ENCODE measurements around the gene GPR17. TPM values are rescaled to one million over a fixed set of nuclear protein-coding genes. Genes with fewer than 3 reads are reported as not detected.

GPR17 gene
- total RNA-seq, 1 donor from 2014 or later, result 0.48 TPM

DNA sequence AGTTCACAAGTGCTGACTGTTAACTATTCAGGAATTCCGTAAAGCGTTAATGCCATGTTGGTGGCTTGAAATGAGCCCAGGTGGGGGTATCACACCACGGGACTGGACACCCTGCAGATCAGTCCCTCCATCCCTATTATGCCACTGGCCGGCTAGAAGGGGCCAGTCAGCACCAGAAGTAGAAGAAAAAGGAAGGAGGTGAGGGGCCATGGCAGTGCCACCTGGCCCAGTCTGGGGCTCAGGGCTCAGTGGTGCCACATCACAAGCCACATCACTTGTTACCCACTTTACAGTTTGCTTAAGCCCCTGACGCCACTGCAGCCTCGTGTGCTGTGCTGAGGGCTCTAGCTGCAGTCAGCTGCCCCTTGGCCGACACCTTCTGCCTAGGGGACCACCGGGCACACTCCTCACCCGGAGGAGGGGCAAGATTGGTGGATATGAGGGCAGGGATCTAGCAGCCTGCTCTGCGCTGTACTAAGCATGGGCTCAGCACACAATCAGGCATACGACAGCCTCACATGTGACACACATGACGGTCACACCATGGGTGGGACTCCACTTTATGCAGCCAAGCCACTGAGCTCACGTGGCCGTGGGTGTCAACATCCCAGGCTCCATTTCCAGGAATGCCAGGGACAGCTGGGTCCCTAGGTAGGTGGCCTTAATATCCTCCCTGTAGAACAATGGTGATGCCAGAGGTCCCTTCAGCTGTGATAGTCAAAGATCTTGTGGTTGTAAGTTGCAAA is 25.8 kb downstream of the GPR17 start:
- DNase-seq (ENCODE audit: low spot score), result no peak

GRCh38 chr2:127672341-127673224 is 26.6 kb downstream of the GPR17 start:
- DNase-seq (ENCODE audit: low spot score), result no peak

- no peak for DNase-seq (ENCODE audit: low spot score)
These were observed 27.5 kb downstream of the GPR17 start for GRCh38 chr2:127673291-127674069.

- peak; percentile 34 for DNase-seq (ENCODE audit: low spot score)
These were observed 28.6 kb downstream of the GPR17 start for GRCh38 chr2:127674241-127675209.

- peak; percentile 51 for DNase-seq (ENCODE audit: low spot score)
These were observed 29.6 kb downstream of the GPR17 start, which contains the start of gene LIMS2 for GRCh38 chr2:127675331-127676261. Gene LIMS2 (minus strand): TSS chr2:127675530. CDS start chr2:127675024, 506 bp downstream.

GRCh38 chr2:127676906-127677305 is 31.0 kb downstream of the GPR17 start:
- DNase-seq (ENCODE audit: low spot score), result no peak

GRCh38 chr2:127678531-127678930 is 32.6 kb downstream of the GPR17 start:
- DNase-seq (ENCODE audit: low spot score), result no peak

- DNase-seq (ENCODE audit: low spot score), result no peak
These were observed 33.0 kb downstream of the GPR17 start for GRCh38 chr2:127678991-127679390.

DNA sequence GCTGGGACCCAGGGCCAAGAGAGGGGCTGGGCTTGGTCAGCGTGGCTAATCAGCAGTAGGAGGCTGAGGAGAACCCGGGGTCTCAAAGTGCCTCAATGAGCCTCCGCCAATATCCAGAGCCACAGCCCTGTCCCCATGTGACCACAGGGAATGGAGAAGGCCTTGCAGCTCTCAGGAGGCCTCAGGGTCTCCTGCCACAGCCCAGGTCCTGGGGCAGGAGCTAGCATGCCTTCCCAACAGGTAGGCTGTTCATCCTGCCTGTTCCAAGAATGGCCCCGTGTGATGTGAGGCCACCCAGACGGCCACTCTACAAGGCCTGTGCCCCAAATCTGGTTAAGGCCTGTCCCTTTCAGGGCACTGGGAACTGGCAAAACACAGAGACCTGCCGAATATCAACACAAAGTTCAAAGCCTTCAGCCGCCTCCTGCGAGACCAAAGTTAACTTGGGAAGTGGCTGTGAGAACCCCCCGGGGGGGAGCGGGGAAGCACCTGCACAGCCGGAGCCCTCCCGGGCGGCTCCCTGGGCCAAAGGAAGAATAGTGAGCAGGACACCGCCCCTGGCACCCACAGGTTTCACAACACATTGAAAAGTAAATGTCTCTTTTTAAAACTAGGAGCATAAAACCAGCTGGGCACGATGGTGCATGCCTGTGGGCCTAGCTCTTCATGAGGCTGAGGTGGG is 33.9 kb downstream of the GPR17 start:
- DNase-seq (ENCODE audit: low spot score), result no peak

- DNase-seq (ENCODE audit: low spot score), result no peak
These were observed 34.8 kb downstream of the GPR17 start for GRCh38 chr2:127680706-127681287.

- DNase-seq (ENCODE audit: low spot score), result no peak
These were observed 35.4 kb downstream of the GPR17 start for GRCh38 chr2:127681288-127681804.

GRCh38 chr2:127681976-127682857 is 36.3 kb downstream of the GPR17 start:
- DNase-seq (ENCODE audit: low spot score), result peak; percentile 84

DNA sequence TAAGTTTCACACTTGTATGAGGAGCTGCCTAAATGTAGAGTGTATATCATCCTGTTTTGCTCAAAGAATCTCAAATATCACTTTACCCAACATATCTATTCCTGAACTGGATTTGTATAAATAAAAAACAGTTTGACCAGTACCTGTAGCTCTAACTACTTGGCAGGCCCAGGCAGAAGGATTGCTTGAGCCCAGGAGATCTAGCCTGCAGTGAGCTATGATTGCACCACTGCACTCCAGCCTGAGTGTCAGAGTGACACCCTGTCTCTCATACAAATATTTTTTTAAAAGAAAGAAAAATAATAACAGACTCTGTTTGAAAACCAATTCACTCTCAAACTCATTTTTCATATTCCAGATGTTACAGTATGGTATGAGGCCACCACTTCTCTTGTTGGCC is 37.1 kb downstream of the GPR17 start:
- no peak for DNase-seq (ENCODE audit: low spot score)

DNA sequence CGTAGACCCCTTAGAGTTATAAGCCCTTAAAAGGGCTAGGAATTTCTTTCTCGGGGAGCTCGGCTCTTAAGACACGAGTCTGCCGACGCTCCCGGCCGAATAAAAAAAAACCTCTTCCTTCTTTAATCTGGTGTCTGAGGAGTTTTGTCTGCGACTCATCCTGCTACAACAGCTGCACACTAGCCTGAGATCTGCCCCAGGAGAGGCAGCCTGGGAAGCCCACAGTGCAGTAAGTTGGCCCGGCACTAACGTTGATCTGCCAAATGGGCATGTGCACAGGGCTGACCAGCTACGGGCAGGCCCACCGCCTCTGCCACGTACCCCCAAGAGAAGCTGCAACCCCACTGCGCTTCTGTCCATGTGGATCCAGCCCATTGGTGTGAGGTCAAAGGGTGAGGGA is 37.8 kb downstream of the GPR17 start:
- peak; percentile 73 for DNase-seq (ENCODE audit: low spot score)

DNA sequence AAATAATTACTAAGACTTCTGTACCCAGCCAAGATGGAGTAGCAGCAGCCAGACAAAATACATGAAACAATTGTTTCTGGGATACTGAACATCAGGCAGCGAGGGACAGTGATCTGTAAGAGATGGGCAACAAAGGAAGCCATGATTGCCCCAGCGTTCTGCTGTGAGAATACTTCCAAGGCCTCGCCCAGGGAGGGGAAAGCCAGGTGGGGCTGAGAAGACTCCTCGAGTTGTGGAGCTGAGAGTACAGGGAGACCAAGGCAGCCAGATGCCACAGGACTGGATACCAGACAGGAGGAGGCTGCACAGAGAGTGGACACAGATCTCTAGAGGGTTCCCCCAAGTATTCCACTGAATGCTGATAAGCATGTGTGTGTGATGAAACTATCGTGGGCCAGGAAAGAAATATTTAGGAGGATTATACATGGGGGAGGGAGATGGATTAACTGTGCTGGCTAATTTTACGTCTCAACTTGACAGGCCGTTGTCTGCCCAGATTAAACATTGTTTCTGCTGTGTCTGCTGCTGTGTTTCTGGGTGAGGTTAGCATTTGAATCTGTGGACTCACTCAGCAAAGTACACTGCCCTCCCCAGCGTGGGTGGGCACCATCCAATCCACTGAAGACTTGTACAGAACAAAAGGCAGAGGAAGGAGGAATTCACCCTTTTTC is 39.6 kb downstream of the GPR17 start:
- DNase-seq (ENCODE audit: low spot score), result peak; percentile 70

- no peak for DNase-seq (ENCODE audit: low spot score)
These were observed 42.5 kb downstream of the GPR17 start for GRCh38 chr2:127688405-127688804.

DNA sequence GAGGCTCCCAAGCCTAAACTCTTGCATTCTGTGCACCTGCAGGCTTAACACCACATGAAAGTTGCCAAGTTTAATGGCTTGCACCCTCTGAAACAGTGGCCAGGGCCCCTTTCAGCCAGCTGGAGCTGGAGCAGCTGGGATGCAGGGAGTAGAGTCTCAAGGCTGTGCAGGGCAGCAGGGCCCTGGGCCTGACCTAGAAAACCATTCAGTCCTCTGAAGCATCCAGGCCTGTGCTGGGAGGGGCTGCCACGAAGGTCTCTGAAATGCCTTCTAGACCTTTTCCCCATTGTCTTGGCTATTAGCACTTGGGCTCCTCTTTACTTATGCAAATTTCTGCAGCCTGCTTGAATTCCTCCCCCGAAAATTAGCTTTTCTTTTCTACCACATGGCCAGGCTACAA is 44.7 kb downstream of the GPR17 start:
- DNase-seq (ENCODE audit: low spot score), result no peak

Data from umbilical cord (tissue), 2 donors.